Measurements from ENCODE around the gene ZNF362.

ZNF362 gene

DNA sequence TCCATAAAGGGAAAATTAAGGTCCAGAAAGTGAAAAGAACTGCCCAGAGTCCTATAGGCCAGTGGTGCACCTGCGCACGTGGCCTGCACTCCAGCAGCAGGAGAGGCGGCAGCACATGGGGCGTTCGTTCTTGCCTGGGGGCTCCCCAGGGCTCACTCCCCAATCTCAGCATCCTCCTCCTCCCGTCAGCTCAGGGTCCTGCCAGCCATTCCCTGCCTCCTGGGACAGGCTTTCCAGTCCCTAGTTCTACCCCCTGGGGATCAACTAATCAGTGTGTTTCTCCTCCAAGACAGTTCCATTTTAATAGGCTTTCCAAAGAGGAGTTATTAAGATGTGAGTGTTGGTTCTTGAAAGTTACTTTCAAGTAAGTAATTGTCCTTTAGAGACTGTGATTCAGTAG is 65.8 kb downstream of the ZNF362 start:
- Histone ChIP-seq H3K27me3 (ENCODE audit: insufficient read depth, low read length) (no peaks in the 10 kb centered on the region), H3K27ac (ENCODE audit: low read depth, low read length) (no peak overlapping the region), H3K36me3 (ENCODE audit: insufficient read depth, low read length) (peaks cover 41% of the 10 kb centered on the region), H3K4me1 (ENCODE audit: insufficient read depth, low read length) (no peaks in the 10 kb centered on the region), H3K9ac (ENCODE audit: low read depth, low read length) (no peak overlapping the region), H3K4me3 (ENCODE audit: low read length) (no peak overlapping the region), H3K9me3 (ENCODE audit: insufficient read depth, low read depth, low read length) (no peaks in the 10 kb centered on the region)
- 90% methylated on average over 6 of the region's 6 CpGs for WGBS

GRCh38 chr1:33322870-33323585 is 66.7 kb downstream of the ZNF362 start:
- Histone ChIP-seq H3K9me3 (ENCODE audit: insufficient read depth, low read depth, low read length) (no peaks in the 10 kb centered on the region), H3K4me3 (ENCODE audit: low read length) (no peak overlapping the region), H3K36me3 (ENCODE audit: insufficient read depth, low read length) (peaks cover 49% of the 10 kb centered on the region), H3K4me1 (ENCODE audit: insufficient read depth, low read length) (no peaks in the 10 kb centered on the region), H3K27me3 (ENCODE audit: insufficient read depth, low read length) (no peaks in the 10 kb centered on the region), H3K9ac (ENCODE audit: low read depth, low read length) (no peak overlapping the region), H3K27ac (ENCODE audit: low read depth, low read length) (no peak overlapping the region)
- 94% methylated on average over 10 of the region's 10 CpGs for WGBS

DNA sequence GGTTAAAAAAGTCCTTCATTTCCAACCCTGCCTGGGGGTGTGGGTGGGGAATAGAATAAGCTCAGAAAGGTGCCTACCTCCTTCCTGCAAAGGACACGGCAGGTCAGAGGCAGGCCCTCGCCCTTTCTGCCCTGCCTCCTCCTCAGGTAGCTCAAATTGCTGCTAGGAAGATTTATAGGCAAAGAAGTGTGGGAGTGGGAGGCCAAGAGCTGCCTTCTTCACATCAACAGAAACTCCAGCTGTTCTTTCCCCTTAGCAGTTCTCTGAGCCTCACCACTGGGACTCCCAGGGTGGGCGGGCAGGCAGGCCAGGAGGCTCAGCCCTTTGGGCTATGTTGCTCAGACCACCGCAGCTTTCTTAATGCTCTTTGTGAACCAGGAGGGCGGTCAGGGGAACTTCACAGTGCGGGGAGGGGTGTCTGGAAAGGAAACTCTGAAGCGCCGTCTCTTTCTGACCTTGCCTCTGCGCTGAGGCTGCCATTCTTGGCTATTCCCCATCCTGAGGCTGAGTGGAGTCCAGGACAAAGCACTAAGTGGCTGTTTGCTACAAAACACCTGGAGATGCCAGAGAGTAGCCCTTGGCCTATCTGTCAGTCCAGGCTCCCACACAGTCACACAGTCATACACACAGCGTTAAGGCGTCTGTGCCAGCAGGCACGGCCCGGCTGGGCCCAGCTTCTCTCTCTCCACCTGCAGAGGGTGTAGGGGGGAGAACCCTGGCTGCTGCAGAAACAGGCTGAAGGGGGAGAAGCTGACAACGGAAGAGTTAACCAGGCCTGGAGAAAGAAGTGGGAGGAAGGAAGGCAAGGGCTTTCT is 67.6 kb downstream of the ZNF362 start:
- no peaks in the 10 kb centered on the region for H3K4me1 ChIP-seq (ENCODE audit: insufficient read depth, low read length)
- peaks cover 57% of the 10 kb centered on the region for H3K36me3 ChIP-seq (ENCODE audit: insufficient read depth, low read length)
- no peak overlapping the region for H3K4me3 ChIP-seq (ENCODE audit: low read length)
- H3K9me3 ChIP-seq (ENCODE audit: insufficient read depth, low read depth, low read length): no peaks in the 10 kb centered on the region
- 86% methylated on average over 14 of the region's 14 CpGs for WGBS
- H3K27me3 ChIP-seq (ENCODE audit: insufficient read depth, low read length): no peaks in the 10 kb centered on the region
- H3K27ac ChIP-seq (ENCODE audit: low read depth, low read length): no peak overlapping the region
- H3K9ac ChIP-seq (ENCODE audit: low read depth, low read length): no peak overlapping the region

GRCh38 chr1:33324677-33325575 is 68.6 kb downstream of the ZNF362 start:
- 91% methylated on average over 22 of the region's 22 CpGs for WGBS
- Histone ChIP-seq H3K27ac (ENCODE audit: low read depth, low read length) (no peak overlapping the region), H3K4me3 (ENCODE audit: low read length) (no peak overlapping the region), H3K36me3 (ENCODE audit: insufficient read depth, low read length) (peaks cover 68% of the 10 kb centered on the region), H3K9ac (ENCODE audit: low read depth, low read length) (no peak overlapping the region), H3K27me3 (ENCODE audit: insufficient read depth, low read length) (no peaks in the 10 kb centered on the region), H3K4me1 (ENCODE audit: insufficient read depth, low read length) (no peaks in the 10 kb centered on the region), H3K9me3 (ENCODE audit: insufficient read depth, low read depth, low read length) (no peaks in the 10 kb centered on the region)

DNA sequence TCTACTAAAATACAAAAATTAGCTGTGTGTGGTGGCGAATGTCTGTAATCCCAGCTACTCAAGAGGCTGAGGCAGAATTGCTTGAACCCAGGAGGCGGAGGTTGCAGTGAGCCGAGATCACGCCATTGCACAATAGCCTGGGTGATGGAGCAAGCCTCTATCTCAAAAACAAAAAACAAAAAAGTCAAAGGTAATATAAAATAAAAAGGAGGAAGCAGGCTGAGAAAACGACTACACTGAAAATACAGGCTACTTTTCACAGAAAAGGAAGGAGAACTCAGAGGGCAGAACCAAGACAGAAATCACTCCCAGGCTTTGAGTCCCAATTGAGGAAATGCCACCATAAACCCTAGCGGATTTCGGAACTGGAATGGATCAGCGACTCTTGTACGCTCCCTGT is 70.5 kb downstream of the ZNF362 start:
- Histone ChIP-seq H3K36me3 (ENCODE audit: insufficient read depth, low read length) (peaks cover 86% of the 10 kb centered on the region), H3K4me1 (ENCODE audit: insufficient read depth, low read length) (no peaks in the 10 kb centered on the region)

DNA sequence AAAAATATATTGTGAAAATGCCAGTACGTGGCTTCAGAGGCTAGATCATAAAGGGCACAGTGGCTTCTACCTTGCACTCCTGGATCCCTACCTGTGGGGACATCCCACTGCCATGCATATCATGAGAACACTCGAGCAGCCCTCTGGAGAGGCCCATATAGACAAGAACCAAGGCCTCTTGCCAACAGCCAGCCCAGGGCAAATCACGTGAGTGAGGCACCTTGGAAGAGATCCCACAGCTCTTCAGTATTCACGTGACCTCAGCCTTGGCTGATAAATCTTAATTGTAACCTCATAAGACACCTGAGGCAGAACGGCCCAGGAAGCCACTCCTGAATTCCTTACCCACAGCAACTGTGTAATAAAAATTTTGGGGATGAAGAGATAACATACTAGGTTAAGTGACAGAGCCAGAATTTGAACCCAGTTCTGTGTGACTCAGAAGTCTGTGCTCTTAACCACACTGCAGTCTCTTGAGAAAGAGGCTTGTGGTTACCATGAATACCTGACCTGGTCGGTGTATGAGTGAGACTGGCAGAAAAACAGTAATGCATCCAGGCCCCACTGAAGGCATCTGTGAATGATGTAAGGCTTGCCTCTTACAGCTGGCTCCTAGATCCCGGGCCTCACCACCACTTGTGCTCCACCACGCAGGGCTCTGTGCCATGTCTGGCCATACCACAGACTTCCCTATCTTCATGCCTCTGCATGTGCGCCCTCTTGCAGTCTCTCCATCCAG is 71.5 kb downstream of the ZNF362 start:
- no peaks in the 10 kb centered on the region for H3K27me3 ChIP-seq (ENCODE audit: insufficient read depth, low read length)

More for the DNA sequence above, 70.5 kb downstream of the ZNF362 start:
- WGBS: 93% methylated on average over 9 of the region's 9 CpGs
- Histone ChIP-seq H3K9me3 (ENCODE audit: insufficient read depth, low read depth, low read length) (no peaks in the 10 kb centered on the region), H3K27me3 (ENCODE audit: insufficient read depth, low read length) (no peaks in the 10 kb centered on the region), H3K9ac (ENCODE audit: low read depth, low read length) (no peak overlapping the region), H3K4me3 (ENCODE audit: low read length) (no peak overlapping the region), H3K27ac (ENCODE audit: low read depth, low read length) (no peak overlapping the region)

DNA sequence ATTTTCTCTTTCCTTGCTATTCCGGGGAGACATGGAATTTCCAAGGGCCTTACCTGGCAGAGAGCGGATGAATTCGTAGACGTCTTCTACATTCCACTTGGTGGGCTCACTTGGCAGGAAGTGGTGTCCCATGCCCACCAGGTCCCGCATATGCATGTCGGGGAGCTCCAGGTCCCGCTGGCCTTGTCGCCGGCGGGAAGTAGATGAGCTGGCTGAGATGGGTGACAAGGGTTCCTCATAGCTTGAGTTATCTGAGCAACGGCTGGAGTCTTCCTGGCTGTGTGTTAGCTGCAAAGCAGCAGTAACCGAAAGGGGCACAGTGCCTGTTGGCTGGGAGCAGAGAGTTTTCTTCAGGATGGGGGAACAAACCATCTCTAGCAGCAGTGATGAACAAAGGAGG is 72.5 kb downstream of the ZNF362 start:
- Histone ChIP-seq H3K36me3 (ENCODE audit: insufficient read depth, low read length) (peaks cover 93% of the 10 kb centered on the region), H3K27ac (ENCODE audit: low read depth, low read length) (no peak overlapping the region), H3K4me3 (ENCODE audit: low read length) (no peak overlapping the region), H3K9me3 (ENCODE audit: insufficient read depth, low read depth, low read length) (no peaks in the 10 kb centered on the region), H3K4me1 (ENCODE audit: insufficient read depth, low read length) (no peaks in the 10 kb centered on the region), H3K27me3 (ENCODE audit: insufficient read depth, low read length) (no peaks in the 10 kb centered on the region), H3K9ac (ENCODE audit: low read depth, low read length) (no peak overlapping the region)
- WGBS: 96% methylated on average over 12 of the region's 12 CpGs

More for the DNA sequence above, 71.5 kb downstream of the ZNF362 start:
- Histone ChIP-seq H3K27ac (ENCODE audit: low read depth, low read length) (no peak overlapping the region), H3K4me1 (ENCODE audit: insufficient read depth, low read length) (no peaks in the 10 kb centered on the region), H3K9me3 (ENCODE audit: insufficient read depth, low read depth, low read length) (no peaks in the 10 kb centered on the region), H3K9ac (ENCODE audit: low read depth, low read length) (no peak overlapping the region), H3K36me3 (ENCODE audit: insufficient read depth, low read length) (peaks cover 93% of the 10 kb centered on the region), H3K4me3 (ENCODE audit: low read length) (no peak overlapping the region)
- WGBS: 91% methylated on average over 9 of the region's 9 CpGs

DNA sequence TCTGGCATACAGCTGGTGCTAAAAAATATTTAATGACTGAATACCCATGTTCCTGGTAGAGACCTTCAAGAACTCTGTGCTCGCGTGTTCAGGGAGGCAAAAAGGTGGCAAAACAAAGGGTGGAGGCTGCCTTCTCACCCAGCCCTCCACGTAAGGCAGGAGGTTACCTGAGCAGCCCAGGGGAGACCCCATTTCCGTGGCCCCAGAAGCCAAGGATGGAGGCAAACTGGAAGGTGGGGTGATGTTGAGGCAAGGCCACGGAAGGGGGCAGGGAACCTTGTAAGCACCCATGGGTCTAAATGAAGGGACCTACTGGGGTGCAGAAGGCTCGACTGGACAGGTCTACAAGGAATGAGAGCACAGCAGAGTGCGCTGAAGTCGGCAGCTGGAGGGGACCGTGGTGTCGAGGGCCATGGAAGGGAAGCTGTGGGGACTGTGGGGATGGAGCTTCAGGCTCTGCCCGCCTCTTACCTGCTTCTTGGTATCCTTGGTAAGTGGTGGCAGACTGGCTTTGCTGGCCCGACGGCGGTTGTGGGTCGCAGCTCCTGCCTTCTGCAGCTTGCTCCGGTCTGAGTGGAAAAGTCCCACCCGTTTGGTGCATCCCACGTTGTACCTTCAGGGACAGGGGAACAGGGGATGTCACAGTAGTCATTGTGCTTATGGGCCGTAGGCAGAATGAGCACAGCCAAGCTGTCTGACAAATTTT is 73.5 kb downstream of the ZNF362 start:
- 89% methylated on average over 19 of the region's 19 CpGs for WGBS
- H3K36me3 ChIP-seq (ENCODE audit: insufficient read depth, low read length): peaks cover 84% of the 10 kb centered on the region
- H3K27me3 ChIP-seq (ENCODE audit: insufficient read depth, low read length): no peaks in the 10 kb centered on the region
- H3K27ac ChIP-seq (ENCODE audit: low read depth, low read length): no peak overlapping the region
- H3K9ac ChIP-seq (ENCODE audit: low read depth, low read length): no peak overlapping the region
- no peak overlapping the region for H3K4me3 ChIP-seq (ENCODE audit: low read length)
- no peaks in the 10 kb centered on the region for H3K4me1 ChIP-seq (ENCODE audit: insufficient read depth, low read length)
- no peaks in the 10 kb centered on the region for H3K9me3 ChIP-seq (ENCODE audit: insufficient read depth, low read depth, low read length)

- Histone ChIP-seq H3K27ac (ENCODE audit: low read depth, low read length) (no peak overlapping the region), H3K4me1 (ENCODE audit: insufficient read depth, low read length) (no peaks in the 10 kb centered on the region), H3K27me3 (ENCODE audit: insufficient read depth, low read length) (no peaks in the 10 kb centered on the region), H3K9ac (ENCODE audit: low read depth, low read length) (no peak overlapping the region), H3K36me3 (ENCODE audit: insufficient read depth, low read length) (peaks cover 80% of the 10 kb centered on the region), H3K9me3 (ENCODE audit: insufficient read depth, low read depth, low read length) (no peaks in the 10 kb centered on the region), H3K4me3 (ENCODE audit: low read length) (no peak overlapping the region)
- 98% methylated on average over 3 of the region's 3 CpGs for WGBS
Observed at GRCh38 chr1:33330361-33330890, 74.1 kb downstream of the ZNF362 start.

DNA sequence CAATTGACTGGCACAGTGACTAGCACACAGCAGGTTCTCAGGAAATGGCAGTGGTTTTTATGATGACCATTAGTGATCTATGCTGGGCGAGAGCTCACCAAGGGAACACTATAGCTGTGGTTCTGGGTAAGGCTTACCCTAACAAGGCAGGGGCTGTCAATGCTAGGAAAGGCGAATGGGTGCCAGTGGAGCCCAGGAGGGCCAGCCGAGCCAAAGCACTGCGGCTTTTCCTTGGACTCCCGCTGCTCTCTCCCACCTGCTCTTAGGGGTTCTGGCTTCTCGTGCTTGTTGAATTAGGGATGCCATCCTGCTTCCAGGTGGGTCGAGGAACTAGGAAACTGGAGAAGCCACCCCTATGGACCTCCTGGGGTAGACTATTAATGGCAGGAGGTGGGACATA is 74.6 kb downstream of the ZNF362 start:
- Histone ChIP-seq H3K9me3 (ENCODE audit: insufficient read depth, low read depth, low read length) (no peaks in the 10 kb centered on the region), H3K4me3 (ENCODE audit: low read length) (no peak overlapping the region), H3K9ac (ENCODE audit: low read depth, low read length) (no peak overlapping the region), H3K4me1 (ENCODE audit: insufficient read depth, low read length) (no peaks in the 10 kb centered on the region), H3K27ac (ENCODE audit: low read depth, low read length) (no peak overlapping the region), H3K36me3 (ENCODE audit: insufficient read depth, low read length) (peaks cover 75% of the 10 kb centered on the region), H3K27me3 (ENCODE audit: insufficient read depth, low read length) (no peaks in the 10 kb centered on the region)
- WGBS: 95% methylated on average over 7 of the region's 7 CpGs

All from HUES64 (cell line).